Measurements from ENCODE around the gene NCCRP1.
"Not testable (repeated sequence)": the region's sequence is repeated elsewhere in the genome, so short reads cannot be mapped to it uniquely, and the experiment has no call there.

Gene NCCRP1

DNA sequence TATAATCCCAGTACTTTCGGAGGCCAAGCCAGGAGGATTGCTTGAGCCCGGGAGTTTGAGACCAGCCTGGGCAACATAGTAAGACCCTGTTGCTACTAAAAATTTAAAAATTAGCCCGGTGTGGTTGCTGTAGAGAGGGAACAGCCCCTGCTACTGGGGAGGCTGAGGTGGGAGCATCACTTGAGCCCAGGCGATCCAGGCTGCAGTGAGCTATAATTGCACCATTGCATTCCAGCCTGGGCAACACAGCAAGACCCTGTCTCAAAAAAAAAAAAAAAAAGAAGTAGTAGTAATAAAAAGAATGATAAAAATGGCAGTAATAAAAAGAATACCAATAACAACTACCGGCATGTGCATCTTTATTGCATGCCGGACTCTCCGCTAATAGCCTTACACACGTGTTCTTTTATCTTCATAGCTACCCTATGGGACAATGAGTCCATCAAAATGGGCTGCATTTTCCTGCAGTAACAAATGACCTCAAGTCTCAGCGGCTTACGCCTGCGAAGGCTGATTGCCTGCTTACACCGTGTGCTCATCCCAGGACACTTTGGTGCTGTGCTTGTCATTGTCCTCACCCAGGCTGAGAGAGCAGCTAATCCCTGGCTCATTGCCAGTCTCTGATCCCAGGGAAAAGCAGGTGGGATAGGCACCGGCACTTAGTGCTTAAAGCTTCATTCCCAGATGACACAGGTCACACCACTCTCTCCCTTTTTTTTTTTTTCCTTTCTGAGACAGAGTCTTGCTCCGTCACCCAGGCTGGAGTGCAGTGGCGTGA lies 21.7 kb downstream of the NCCRP1 start:
- no peaks in the 10 kb centered on the region for H3K36me3 ChIP-seq (replicated peaks)
- no peak for DNase-seq (ENCODE audit: low spot score in 2 of 2)
- in situ Hi-C loops (cut with MboI; ENCODE audit: low sequenced_read_pairs), result no loop called here
- H3K4me1 ChIP-seq, result no peaks in the 10 kb centered on the region
- H3K9me3 ChIP-seq, result no peaks in the 10 kb centered on the region
- H3K4me3 ChIP-seq, result no peak overlapping the region
- H3K27me3 ChIP-seq (ENCODE audit: low read depth), result no peaks in the 10 kb centered on the region

DNA sequence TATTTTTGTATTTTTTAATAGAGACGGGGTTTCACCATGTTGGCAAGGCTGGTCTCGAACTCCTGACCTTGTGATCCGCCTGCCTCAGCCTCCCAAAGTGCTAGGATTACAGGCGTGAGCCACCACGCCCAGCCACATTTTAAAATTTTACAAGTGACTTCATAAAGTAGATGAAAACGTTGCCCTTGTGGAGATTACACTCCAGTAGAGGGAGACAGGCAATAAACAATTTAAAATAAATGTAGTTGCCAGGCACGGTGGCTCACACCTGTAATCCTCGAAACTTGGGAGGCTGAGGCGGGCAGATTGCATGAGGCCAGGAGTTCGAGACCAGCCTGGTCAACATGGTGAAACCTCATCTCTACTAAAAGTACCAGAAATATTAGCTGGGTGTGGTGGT lies 22.3 kb downstream of the NCCRP1 start:
- not testable (repeated sequence) for DNase-seq (ENCODE audit: low spot score in 2 of 2)

DNA sequence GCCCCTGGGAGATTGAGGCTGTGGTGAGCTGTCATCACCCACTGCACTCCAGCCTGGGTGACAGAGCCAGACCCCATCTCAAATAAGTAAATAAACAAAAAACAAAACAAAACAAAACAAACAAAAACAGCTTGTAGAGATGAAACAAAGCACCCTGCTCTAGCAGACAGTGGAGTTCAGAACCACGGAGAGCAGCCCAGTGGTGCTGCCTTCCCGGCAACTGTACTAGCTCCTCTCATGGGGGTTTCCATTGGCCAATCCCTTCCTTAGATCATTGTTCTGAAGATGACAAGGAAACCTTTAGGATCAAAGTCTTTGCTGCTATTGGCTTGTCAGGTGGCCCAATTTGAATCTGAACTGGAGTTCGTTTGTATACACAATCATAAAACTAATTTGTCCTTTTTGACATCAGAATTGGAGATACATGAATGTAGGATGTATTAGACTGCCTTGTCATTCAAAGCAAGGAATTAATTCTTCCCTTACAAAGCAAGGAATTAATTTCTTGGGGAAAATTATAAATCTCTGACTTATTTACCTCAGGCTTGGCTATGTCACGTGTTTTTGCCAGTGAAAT lies 27.0 kb downstream of the NCCRP1 start:
- DNase-seq (ENCODE audit: low spot score in 2 of 2), result peak; percentile 11 to 69
- peaks cover 7% of the 10 kb centered on the region for H3K27me3 ChIP-seq (ENCODE audit: low read depth)
- in situ Hi-C loops (cut with MboI; ENCODE audit: low sequenced_read_pairs), result no loop called here

More for the DNA sequence above, 22.3 kb downstream of the NCCRP1 start:
- H3K36me3 ChIP-seq (replicated peaks); H3K4me3 ChIP-seq; in situ Hi-C loops (cut with MboI; ENCODE audit: low sequenced_read_pairs); H3K4me1 ChIP-seq; H3K9me3 ChIP-seq; H3K27me3 ChIP-seq (ENCODE audit: low read depth): not testable (repeated sequence)

DNA sequence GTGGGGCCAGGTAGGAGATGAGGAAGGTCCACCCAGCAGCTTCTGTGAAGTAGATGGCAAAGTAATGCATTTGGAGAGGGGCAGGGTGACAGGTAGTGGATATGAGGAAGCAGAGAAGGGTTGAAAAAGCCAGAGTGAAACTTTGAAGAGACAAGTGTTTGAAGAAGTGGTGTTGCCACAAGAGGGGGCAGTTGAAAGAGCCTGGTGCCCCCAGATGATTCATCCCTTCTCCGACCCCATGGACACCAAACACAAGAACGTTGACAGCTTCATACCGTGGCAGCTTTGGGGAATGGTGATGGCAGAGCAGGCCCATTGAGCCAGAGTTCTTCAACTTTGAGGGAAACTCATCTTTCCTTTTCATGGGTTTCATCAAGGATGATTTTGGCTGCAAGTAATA lies 28.1 kb downstream of the NCCRP1 start:
- in situ Hi-C loops (cut with MboI; ENCODE audit: low sequenced_read_pairs), result no loop called here
- H3K9me3 ChIP-seq, result no peaks in the 10 kb centered on the region
- H3K4me1 ChIP-seq, result no peaks in the 10 kb centered on the region
- H3K27me3 ChIP-seq (ENCODE audit: low read depth), result peaks cover 7% of the 10 kb centered on the region
- H3K36me3 ChIP-seq (replicated peaks), result no peaks in the 10 kb centered on the region
- H3K4me3 ChIP-seq, result no peak overlapping the region
- no peak for DNase-seq (ENCODE audit: low spot score in 2 of 2)

More for the DNA sequence above, 27.0 kb downstream of the NCCRP1 start:
- no peak overlapping the region for H3K4me3 ChIP-seq
- H3K4me1 ChIP-seq, result no peaks in the 10 kb centered on the region
- H3K9me3 ChIP-seq, result no peaks in the 10 kb centered on the region
- no peaks in the 10 kb centered on the region for H3K36me3 ChIP-seq (replicated peaks)

DNA sequence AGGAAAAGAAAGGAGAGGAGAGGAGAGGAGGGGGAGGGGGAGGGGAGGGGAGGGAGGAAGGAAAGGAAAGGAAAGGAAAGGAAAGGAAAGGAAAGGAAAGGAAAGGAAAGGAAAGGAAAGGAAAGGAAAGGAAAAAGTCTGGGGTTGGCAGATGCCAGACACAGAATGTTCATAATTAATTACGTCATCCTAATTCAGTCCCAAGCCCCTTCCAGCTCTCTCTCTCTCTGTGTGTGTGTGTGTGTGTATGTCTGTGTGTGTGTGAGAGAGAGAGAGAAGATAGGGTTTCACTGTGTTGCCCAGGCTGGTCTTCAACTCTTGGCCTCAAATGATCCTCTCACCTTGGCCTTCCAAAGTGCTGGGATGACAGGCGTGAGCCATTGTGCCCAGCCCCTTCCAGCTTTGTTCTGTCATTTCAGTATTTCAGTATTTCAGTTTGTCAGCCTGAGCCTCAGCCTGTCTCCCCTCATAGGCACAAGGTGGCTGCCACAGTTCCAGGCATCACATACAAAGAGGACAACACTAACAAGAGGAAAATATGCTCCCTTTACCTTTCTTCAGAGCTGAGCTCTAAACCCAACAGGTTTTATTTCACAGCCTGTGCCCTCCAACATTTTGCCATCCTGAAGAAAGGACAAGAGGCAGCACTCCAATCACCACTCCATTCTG lies 33.5 kb downstream of the NCCRP1 start:
- peaks cover 2% of the 10 kb centered on the region; the same call in 1 of the 2 replicates for H3K27me3 ChIP-seq (ENCODE audit: low read depth)
- in situ Hi-C loops (cut with MboI; ENCODE audit: low sequenced_read_pairs), result no loop called here
- no peaks in the 10 kb centered on the region for H3K36me3 ChIP-seq (replicated peaks)
- no peak overlapping the region for H3K4me3 ChIP-seq
- no peaks in the 10 kb centered on the region for H3K9me3 ChIP-seq
- no peak for DNase-seq (ENCODE audit: low spot score in 2 of 2)
- no peaks in the 10 kb centered on the region for H3K4me1 ChIP-seq

DNA sequence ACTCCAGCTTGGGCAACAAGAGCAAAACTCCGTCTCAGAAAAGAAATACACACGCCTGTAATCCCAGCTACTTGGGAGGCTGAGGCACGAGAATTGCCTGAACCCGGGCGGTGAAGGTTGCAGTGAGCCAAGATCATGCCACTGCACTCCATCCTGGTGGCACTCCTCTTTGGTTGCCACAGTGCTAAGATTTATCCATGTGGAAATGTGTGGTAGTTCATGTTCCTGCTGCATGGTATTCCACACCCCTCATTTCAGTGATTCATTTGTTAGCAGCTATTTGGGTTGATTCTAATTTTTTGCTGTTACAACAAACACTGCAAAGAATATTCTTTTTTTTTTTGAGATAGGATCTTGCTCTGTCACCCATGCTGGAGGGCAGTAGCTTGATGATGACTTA lies 35.9 kb downstream of the NCCRP1 start:
- in situ Hi-C loops (cut with MboI; ENCODE audit: low sequenced_read_pairs), result no loop called here
- DNase-seq (ENCODE audit: low spot score in 2 of 2), result no peak
- H3K36me3 ChIP-seq (replicated peaks), result no peaks in the 10 kb centered on the region
- no peaks in the 10 kb centered on the region for H3K4me1 ChIP-seq
- no peaks in the 10 kb centered on the region for H3K27me3 ChIP-seq (ENCODE audit: low read depth)
- H3K4me3 ChIP-seq, result no peak overlapping the region
- H3K9me3 ChIP-seq, result no peaks in the 10 kb centered on the region

DNA sequence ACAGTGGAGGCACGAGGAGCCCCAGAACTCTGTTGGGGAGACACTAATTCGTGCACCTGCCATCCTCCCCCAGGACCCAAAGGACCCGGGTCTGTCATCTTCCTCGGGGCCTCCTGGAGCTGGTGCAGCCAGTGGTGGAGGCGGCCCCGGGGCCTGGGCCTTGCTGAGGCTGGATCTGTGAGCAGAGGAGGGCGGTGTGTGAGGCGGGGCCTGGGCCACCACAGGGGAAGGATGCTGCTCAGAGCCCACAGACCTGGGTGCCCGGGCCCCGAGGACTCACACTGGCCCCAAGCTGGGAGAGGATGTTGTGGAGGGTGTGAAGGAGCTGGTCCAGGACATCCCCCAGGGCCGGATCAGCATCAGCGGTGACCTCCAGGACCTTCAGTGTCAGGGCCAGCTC lies 39.8 kb downstream of the NCCRP1 start:
- Histone ChIP-seq H3K9me3 (no peaks in the 10 kb centered on the region), H3K4me1 (no peaks in the 10 kb centered on the region), H3K27me3 (ENCODE audit: low read depth) (no peaks in the 10 kb centered on the region), H3K4me3 (no peak overlapping the region), H3K36me3 (replicated peaks) (no peaks in the 10 kb centered on the region)
- no peak for DNase-seq (ENCODE audit: low spot score in 2 of 2)
- in situ Hi-C loops (cut with MboI; ENCODE audit: low sequenced_read_pairs), result no loop called here

DNA sequence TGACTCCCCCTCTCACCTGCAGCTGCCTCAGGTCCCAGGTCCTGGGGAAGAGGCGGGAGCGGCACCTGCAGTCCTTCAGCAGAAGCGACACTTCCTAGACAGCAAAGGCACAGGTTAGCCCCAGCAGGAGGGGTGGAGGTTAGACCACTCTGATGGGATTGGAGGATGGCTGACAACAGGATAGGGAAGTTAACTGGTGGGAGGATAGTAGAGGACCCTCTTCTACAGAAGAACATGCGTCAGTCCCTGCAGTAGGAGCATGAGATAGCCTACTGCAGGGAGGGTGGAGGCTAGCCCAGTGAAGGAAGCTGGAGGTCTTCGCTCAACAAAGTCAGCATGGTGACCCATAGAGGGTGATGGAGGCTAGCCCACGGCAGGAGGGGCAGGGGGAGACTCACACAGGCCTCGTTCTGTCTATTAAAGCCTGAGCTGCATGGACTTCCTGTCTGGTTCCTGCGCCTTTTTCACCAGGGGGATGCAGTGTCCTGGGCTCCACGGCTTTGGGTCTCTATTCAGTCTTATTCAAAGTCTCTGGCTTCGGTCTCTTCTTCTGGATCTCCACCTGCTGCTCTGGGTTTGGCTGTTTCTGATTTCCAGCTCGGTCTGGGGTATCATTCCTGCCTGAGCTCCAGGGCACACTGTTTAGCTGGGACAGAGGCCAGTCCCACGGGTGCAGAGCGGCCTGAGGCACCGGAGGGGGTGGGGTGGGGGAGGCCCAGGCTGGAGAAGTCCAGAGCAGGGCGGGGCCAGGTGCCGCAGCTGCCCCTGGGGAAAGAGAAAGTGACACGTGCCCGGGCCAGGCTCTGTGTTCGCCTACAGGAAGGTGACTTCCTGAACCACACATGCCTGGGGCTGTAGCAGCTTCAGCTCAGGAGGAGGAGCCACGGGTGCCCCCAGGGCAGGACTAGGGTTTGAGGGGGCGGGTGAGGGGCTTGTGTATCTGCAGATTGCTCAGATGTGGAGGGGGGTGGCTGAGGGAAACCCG lies 40.7 kb downstream of the NCCRP1 start:
- in situ Hi-C loops (cut with MboI; ENCODE audit: low sequenced_read_pairs), result no loop called here
- peak; percentile 5 to 75 for DNase-seq (ENCODE audit: low spot score in 2 of 2)
- Histone ChIP-seq H3K4me1 (no peaks in the 10 kb centered on the region), H3K36me3 (replicated peaks) (no peaks in the 10 kb centered on the region), H3K9me3 (no peaks in the 10 kb centered on the region), H3K27me3 (ENCODE audit: low read depth) (no peaks in the 10 kb centered on the region), H3K4me3 (no peak overlapping the region)

DNA sequence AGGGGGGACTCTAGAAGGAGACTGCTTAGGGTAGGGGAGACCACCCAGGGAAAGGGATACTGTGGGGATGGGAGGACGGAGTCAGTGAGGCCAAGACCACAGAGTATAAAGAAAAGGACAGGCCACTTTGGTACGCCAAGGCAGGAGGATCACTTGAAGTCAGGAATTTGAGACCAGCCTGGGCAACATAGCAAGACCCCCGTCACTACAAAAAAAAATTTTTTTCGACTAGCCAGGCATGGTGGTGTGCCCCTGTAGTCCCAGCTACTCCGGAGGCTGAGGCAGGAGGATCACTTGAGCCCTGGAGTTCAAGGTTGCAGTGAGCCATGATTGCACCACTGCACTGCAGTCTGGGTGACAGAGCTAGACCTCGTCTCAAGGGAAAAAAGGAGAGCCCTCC lies 41.4 kb downstream of the NCCRP1 start:
- Histone ChIP-seq H3K4me3 (no peak overlapping the region), H3K9me3 (no peaks in the 10 kb centered on the region), H3K36me3 (replicated peaks) (no peaks in the 10 kb centered on the region), H3K4me1 (no peaks in the 10 kb centered on the region), H3K27me3 (ENCODE audit: low read depth) (no peaks in the 10 kb centered on the region)
- in situ Hi-C loops (cut with MboI; ENCODE audit: low sequenced_read_pairs), result no loop called here
- DNase-seq (ENCODE audit: low spot score in 2 of 2), result no peak

DNA sequence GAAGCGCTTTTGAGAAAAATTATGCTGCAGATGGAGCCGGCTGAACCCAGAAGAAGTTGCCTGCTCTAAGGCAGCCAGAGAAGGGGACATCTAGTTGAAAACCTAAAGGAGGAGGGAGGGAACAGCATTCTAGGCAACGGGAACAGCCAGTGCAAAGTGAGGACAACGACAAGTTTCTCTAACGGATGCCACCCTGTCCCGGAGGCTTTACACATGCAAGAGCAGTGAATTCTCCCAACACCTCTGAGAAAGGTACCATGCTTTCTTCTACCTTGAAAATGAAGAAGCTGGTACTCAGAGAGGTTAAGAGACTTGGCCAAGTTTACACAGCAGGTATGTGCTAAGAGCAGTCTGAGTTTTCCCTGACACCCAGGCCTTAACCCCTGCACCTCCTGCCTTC lies 42.2 kb downstream of the NCCRP1 start:
- no peak for DNase-seq (ENCODE audit: low spot score in 2 of 2)
- no peak overlapping the region for H3K4me3 ChIP-seq
- in situ Hi-C loops (cut with MboI; ENCODE audit: low sequenced_read_pairs), result no loop called here
- no peaks in the 10 kb centered on the region for H3K4me1 ChIP-seq
- H3K36me3 ChIP-seq (replicated peaks), result no peaks in the 10 kb centered on the region
- no peaks in the 10 kb centered on the region for H3K27me3 ChIP-seq (ENCODE audit: low read depth)
- no peaks in the 10 kb centered on the region for H3K9me3 ChIP-seq

DNA sequence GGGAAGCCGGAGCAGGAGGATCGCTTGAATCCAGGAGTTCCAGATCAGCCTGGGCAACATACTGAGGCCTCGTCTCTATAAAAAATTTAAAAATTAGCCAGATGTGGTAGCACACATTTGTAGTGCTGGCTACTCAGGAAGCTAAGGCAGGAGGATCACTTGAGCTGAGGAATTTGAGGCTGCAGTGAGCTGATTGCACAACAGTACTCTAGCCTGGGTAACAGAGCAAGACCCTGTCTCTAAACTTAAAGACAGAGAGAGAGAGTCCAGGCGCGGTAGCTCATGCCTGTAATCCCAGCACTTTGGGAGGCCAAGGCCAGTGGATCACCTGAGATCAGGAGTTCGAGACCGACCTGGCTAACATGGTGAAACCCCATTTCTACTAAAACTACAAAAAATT lies 43.7 kb downstream of the NCCRP1 start:
- in situ Hi-C loops (cut with MboI; ENCODE audit: low sequenced_read_pairs), result no loop called here
- H3K36me3 ChIP-seq (replicated peaks), result no peaks in the 10 kb centered on the region
- DNase-seq (ENCODE audit: low spot score in 2 of 2), result no peak
- H3K9me3 ChIP-seq, result no peaks in the 10 kb centered on the region
- H3K4me1 ChIP-seq, result no peaks in the 10 kb centered on the region
- H3K27me3 ChIP-seq (ENCODE audit: low read depth), result no peaks in the 10 kb centered on the region
- H3K4me3 ChIP-seq, result no peak overlapping the region

DNA sequence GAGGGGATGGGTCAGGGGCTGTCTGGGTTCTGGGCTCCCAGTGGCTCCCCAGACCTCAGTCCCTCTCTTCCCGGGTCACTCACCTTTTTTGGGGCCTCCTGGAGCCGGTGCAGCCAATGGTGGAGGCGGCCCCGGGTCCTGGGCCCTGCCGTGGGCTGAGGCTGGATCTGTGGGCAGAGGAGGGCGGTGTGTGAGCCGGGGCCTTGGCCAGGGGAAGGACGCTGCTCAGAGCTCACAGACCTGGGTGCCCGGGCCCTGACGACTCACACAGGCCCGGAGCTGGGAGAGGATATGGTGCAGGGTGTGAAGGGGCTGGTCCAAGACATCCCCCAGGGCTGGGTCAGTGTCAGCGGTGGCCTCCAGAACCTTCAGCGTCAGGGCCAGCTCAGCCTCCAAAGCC lies 47.0 kb downstream of the NCCRP1 start:
- H3K4me1 ChIP-seq; DNase-seq (ENCODE audit: low spot score in 2 of 2); in situ Hi-C loops (cut with MboI; ENCODE audit: low sequenced_read_pairs); H3K27me3 ChIP-seq (ENCODE audit: low read depth); H3K9me3 ChIP-seq; H3K4me3 ChIP-seq; H3K36me3 ChIP-seq (replicated peaks): not testable (repeated sequence)

DNA sequence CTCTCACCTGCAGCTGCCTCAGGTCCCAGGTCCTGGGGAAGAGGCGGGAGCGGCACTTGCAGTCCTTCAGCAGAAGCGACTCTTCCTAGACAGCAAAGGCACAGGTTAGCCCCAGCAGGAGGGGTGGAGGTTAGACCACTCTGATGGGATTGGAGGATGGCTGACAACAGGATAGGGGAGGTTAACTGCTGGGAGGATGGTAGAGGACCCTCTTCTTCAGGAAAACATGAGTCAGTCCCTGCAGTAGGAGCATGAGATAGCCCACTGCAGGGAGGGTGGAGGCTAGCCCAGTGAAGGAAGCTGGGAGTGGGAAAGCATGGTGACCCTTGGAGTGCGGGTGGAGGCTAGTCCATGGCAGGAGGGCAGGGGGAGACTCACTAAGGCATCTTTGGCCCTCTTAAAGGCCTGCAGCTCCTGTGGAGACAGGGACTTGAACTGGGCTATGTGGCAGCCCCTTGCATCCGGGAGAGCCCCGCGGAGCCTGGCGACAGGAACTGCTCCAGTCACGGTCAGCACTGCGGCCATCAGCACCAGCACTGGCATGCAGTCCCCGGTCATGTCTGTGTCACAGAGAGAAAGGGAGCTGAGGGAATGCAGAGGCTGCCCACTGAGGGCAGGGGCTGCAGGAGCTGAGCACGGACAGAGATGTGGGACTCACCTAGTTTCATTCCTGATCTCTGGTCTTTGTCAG lies 47.8 kb downstream of the NCCRP1 start, which contains the start of gene IFNL3:
Gene IFNL3 (minus strand): TSS at position 597 of the 691 bp plus-strand sequence. CDS start 39 bp downstream, at position 558.
- H3K4me3 ChIP-seq; DNase-seq (ENCODE audit: low spot score in 2 of 2); in situ Hi-C loops (cut with MboI; ENCODE audit: low sequenced_read_pairs); H3K9me3 ChIP-seq; H3K36me3 ChIP-seq (replicated peaks); H3K27me3 ChIP-seq (ENCODE audit: low read depth); H3K4me1 ChIP-seq: not testable (repeated sequence)

Data from HAP-1 (cell line).